ENCODE results near the gene PARD6A. TPM values are rescaled to one million over a fixed set of nuclear protein-coding genes. Genes with fewer than 3 reads are reported as not detected.

Gene PARD6A
- total and polyA plus RNA-seq, 2 experiments from 2014 or later, result 1.1 to 1.8 TPM

DNA sequence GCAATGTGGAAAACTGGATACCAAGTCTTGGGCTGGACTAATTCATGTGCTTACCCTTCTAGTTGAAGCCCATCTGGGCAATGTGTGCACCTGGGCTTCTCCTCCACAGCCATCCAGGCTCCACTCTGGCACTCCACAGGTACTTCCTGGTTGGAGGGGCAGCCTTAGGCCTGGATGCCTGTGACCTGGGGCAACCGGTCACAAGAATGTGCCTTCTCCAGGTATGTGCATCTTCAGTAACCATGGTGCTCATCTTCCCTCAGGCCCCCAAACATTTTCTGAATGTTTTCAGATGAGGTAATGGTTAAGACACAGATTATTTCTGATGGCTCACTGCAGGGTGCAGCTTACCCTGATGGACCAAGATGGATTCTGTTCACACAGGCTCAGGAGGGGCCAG, 17.0 kb downstream of the PARD6A start:
- no peak overlapping the region for H3K4me2 ChIP-seq
- H4K20me1 ChIP-seq (ENCODE audit: insufficient read depth, poor library complexity, severe bottlenecking), result no peaks in the 10 kb centered on the region
- H3K79me2 ChIP-seq, result no peaks in the 10 kb centered on the region
- peak overlapping the region; percentile 11 for H3K27ac ChIP-seq
- no peak overlapping the region for H2AFZ ChIP-seq
- no peaks in the 10 kb centered on the region for H3K27me3 ChIP-seq
- TF ChIP-seq, protein P1, sequence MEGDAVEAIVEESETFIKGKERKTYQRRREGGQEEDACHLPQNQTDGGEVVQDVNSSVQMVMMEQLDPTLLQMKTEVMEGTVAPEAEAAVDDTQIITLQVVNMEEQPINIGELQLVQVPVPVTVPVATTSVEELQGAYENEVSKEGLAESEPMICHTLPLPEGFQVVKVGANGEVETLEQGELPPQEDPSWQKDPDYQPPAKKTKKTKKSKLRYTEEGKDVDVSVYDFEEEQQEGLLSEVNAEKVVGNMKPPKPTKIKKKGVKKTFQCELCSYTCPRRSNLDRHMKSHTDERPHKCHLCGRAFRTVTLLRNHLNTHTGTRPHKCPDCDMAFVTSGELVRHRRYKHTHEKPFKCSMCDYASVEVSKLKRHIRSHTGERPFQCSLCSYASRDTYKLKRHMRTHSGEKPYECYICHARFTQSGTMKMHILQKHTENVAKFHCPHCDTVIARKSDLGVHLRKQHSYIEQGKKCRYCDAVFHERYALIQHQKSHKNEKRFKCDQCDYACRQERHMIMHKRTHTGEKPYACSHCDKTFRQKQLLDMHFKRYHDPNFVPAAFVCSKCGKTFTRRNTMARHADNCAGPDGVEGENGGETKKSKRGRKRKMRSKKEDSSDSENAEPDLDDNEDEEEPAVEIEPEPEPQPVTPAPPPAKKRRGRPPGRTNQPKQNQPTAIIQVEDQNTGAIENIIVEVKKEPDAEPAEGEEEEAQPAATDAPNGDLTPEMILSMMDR (IDR thresholded peaks at IDR 0.05; ENCODE audit: poor library complexity), result no peak
- TF ChIP-seq EZH2phosphoT487 (IDR thresholded peaks at IDR 0.05; ENCODE audit: low read depth, severe bottlenecking, unreplicated experiment), result no peak
- TF ChIP-seq EZH2 (IDR thresholded peaks at IDR 0.05; ENCODE audit: borderline replicate concordance), result no peak
- H3K9me3 ChIP-seq (ENCODE audit: low read depth), result no peaks in the 10 kb centered on the region
- no peak for DNase-seq (ENCODE audit: low spot score)
- H3K4me1 ChIP-seq (ENCODE audit: insufficient read depth), result peaks cover 7% of the 10 kb centered on the region
- no peaks in the 10 kb centered on the region for H3K36me3 ChIP-seq (replicated peaks; ENCODE audit: insufficient read depth, low read depth)
- 86% methylated on average over 1 of the region's 1 CpG for WGBS (ENCODE audit: low lambda C conversion rate, missing lambda C conversion rate)
- H3K9me2 ChIP-seq (replicated peaks; ENCODE audit: insufficient read depth), result no peaks in the 10 kb centered on the region
- H3K4me3 ChIP-seq, result no peak overlapping the region

DNA sequence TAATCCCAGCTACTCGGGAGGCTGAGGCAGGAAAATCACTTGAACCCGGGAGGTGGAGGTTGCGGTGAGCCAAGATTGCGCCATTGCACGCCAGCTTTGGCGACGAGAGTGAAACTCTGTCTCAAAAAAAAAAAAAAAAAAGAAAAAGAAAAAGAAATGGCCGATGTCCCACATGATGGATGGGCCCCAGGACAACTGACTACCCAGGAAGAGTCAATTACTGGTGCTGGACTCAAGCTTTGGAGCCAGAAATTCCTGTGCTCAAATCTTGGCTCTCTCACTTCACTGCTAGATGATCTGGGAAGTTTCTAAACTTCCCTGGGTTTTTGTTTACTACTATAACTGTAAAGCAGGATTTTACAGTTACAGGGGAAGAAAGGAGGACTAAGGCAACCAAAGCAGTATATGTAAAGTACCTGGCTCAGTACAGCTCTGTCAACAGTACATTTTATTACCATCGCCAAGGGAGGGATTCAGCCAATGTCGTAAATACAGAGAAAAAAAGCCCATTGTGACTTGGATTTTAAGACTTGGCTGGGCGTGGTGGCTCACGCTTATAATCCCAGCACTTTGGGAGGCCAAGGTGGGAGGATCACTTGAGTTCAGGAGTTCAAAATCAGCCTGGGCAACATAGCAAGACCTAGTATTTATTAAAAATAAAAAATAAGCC, 17.7 kb downstream of the PARD6A start:
- 82% methylated on average over 12 of the region's 12 CpGs for WGBS (ENCODE audit: low lambda C conversion rate, missing lambda C conversion rate)
- no peak for TF ChIP-seq EZH2phosphoT487 (IDR thresholded peaks at IDR 0.05; ENCODE audit: low read depth, severe bottlenecking, unreplicated experiment)
- no peak overlapping the region for H3K4me2 ChIP-seq
- H3K9me3 ChIP-seq (ENCODE audit: low read depth), result no peaks in the 10 kb centered on the region
- H3K36me3 ChIP-seq (replicated peaks; ENCODE audit: insufficient read depth, low read depth), result no peaks in the 10 kb centered on the region
- peak overlapping the region; percentile 11 for H3K27ac ChIP-seq
- H3K9me2 ChIP-seq (replicated peaks; ENCODE audit: insufficient read depth), result no peaks in the 10 kb centered on the region
- no peak for DNase-seq (ENCODE audit: low spot score)
- H2AFZ ChIP-seq, result no peak overlapping the region
- H3K4me1 ChIP-seq (ENCODE audit: insufficient read depth), result peaks cover 7% of the 10 kb centered on the region
- H3K27me3 ChIP-seq, result no peaks in the 10 kb centered on the region
- H4K20me1 ChIP-seq (ENCODE audit: insufficient read depth, poor library complexity, severe bottlenecking), result no peaks in the 10 kb centered on the region
- H3K79me2 ChIP-seq, result no peaks in the 10 kb centered on the region
- H3K4me3 ChIP-seq, result no peak overlapping the region

- H3K36me3 ChIP-seq (replicated peaks; ENCODE audit: insufficient read depth, low read depth), result no peaks in the 10 kb centered on the region
- WGBS (ENCODE audit: low lambda C conversion rate, missing lambda C conversion rate), result 98% methylated on average over 10 of the region's 10 CpGs
These were observed 19.5 kb downstream of the PARD6A start for GRCh38 chr16:67679935-67680897.

More at GRCh38 chr16:67679935-67680897, 19.5 kb downstream of the PARD6A start:
- no peaks in the 10 kb centered on the region for H3K79me2 ChIP-seq
- no peak overlapping the region for H3K4me2 ChIP-seq
- TF ChIP-seq EZH2phosphoT487 (IDR thresholded peaks at IDR 0.05; ENCODE audit: low read depth, severe bottlenecking, unreplicated experiment), result no peak
- TF ChIP-seq EZH2 (IDR thresholded peaks at IDR 0.05; ENCODE audit: borderline replicate concordance), result no peak
- TF ChIP-seq, protein P1 (IDR thresholded peaks at IDR 0.05; ENCODE audit: poor library complexity), result no peak
- no peak overlapping the region for H3K27ac ChIP-seq
- no peak overlapping the region for H2AFZ ChIP-seq
- no peaks in the 10 kb centered on the region for H3K9me2 ChIP-seq (replicated peaks; ENCODE audit: insufficient read depth)
- no peaks in the 10 kb centered on the region for H4K20me1 ChIP-seq (ENCODE audit: insufficient read depth, poor library complexity, severe bottlenecking)
- no peak for DNase-seq (ENCODE audit: low spot score)
- no peaks in the 10 kb centered on the region for H3K9me3 ChIP-seq (ENCODE audit: low read depth)
- no peaks in the 10 kb centered on the region for H3K27me3 ChIP-seq
- no peaks in the 10 kb centered on the region for H3K4me1 ChIP-seq (ENCODE audit: insufficient read depth)
- no peak overlapping the region for H3K4me3 ChIP-seq
